Mammary epithelial cell (primary cell): Measurements from ENCODE around the gene ARHGAP15.

Source experiments
- EZH2 ChIP-seq: IDR thresholded peaks from 2 replicates; pipeline ENCODE4 v1.6.1; 2012; ENCODE audit warnings: low read length, inconsistent platforms, borderline replicate concordance
- TF ChIP-seq, protein P1 (sequence below), 2 donors: IDR thresholded peaks in 1 of 2; conservative IDR thresholded peaks in 1 of 2; 2 replicates each; pipeline ENCODE4 v1.5.1; 2011 to 2012; ENCODE audit warnings: inconsistent platforms in 2 of 2, low read length in 2 of 2, mild to moderate bottlenecking in 2 of 2, control low read depth in 1 of 2, low read depth in 1 of 2; ENCODE audit not compliant: insufficient read depth in 1 of 2; ENCODE audit errors: extremely low read depth in 1 of 2

GRCh38 chr2:143690235-143690634 is 561.0 kb downstream of the ARHGAP15 start:
- TF ChIP-seq, protein P1, sequence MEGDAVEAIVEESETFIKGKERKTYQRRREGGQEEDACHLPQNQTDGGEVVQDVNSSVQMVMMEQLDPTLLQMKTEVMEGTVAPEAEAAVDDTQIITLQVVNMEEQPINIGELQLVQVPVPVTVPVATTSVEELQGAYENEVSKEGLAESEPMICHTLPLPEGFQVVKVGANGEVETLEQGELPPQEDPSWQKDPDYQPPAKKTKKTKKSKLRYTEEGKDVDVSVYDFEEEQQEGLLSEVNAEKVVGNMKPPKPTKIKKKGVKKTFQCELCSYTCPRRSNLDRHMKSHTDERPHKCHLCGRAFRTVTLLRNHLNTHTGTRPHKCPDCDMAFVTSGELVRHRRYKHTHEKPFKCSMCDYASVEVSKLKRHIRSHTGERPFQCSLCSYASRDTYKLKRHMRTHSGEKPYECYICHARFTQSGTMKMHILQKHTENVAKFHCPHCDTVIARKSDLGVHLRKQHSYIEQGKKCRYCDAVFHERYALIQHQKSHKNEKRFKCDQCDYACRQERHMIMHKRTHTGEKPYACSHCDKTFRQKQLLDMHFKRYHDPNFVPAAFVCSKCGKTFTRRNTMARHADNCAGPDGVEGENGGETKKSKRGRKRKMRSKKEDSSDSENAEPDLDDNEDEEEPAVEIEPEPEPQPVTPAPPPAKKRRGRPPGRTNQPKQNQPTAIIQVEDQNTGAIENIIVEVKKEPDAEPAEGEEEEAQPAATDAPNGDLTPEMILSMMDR (conservative IDR thresholded peaks at IDR 0.05 in 1 of 2, IDR thresholded peaks at IDR 0.05 in 1 of 2; ENCODE audit: extremely low read depth in 1 of 2, insufficient read depth in 1 of 2, low read depth in 1 of 2, low read length in 2 of 2): no peak
- TF ChIP-seq EZH2: no peak
